Mammary epithelial cell (primary cell): ENCODE results near the gene PAGR1.

Experiments
- EZH2 ChIP-seq: IDR thresholded peaks from 2 replicates; pipeline ENCODE4 v1.6.1; 2012; ENCODE audit warnings: low read length, inconsistent platforms, borderline replicate concordance
- TF ChIP-seq, protein P1 (sequence below), 2 donors: IDR thresholded peaks in 1 of 2; conservative IDR thresholded peaks in 1 of 2; 2 replicates each; pipeline ENCODE4 v1.5.1; 2011 to 2012; ENCODE audit warnings: inconsistent platforms in 2 of 2, low read length in 2 of 2, mild to moderate bottlenecking in 2 of 2, control low read depth in 1 of 2, low read depth in 1 of 2; ENCODE audit not compliant: insufficient read depth in 1 of 2; ENCODE audit errors: extremely low read depth in 1 of 2

- TF ChIP-seq, protein P1, sequence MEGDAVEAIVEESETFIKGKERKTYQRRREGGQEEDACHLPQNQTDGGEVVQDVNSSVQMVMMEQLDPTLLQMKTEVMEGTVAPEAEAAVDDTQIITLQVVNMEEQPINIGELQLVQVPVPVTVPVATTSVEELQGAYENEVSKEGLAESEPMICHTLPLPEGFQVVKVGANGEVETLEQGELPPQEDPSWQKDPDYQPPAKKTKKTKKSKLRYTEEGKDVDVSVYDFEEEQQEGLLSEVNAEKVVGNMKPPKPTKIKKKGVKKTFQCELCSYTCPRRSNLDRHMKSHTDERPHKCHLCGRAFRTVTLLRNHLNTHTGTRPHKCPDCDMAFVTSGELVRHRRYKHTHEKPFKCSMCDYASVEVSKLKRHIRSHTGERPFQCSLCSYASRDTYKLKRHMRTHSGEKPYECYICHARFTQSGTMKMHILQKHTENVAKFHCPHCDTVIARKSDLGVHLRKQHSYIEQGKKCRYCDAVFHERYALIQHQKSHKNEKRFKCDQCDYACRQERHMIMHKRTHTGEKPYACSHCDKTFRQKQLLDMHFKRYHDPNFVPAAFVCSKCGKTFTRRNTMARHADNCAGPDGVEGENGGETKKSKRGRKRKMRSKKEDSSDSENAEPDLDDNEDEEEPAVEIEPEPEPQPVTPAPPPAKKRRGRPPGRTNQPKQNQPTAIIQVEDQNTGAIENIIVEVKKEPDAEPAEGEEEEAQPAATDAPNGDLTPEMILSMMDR (conservative IDR thresholded peaks at IDR 0.05 in 1 of 2, IDR thresholded peaks at IDR 0.05 in 1 of 2; ENCODE audit: extremely low read depth in 1 of 2, insufficient read depth in 1 of 2, low read depth in 1 of 2, low read length in 2 of 2), result no peak
- no peak for TF ChIP-seq EZH2
Observed at GRCh38 chr16:29766571-29766970, 49.4 kb upstream of the PAGR1 start.
